A673 (cell line): ENCODE results near the gene SMAD3.

Source experiments
- EZH2 ChIP-seq: fragments of 200-600 bp; sonication (generic); IDR thresholded peaks from 2 replicates; pipeline ENCODE4 v1.6.1; 2017; ENCODE audit warnings: borderline replicate concordance, low read depth, mild to moderate bottlenecking, mixed read lengths, antibody characterized with exemption, low read length; ENCODE audit not compliant: poor library complexity, severe bottlenecking
- TF ChIP-seq, protein P1 (sequence below): fragments of 300-800, 200-600 bp; sonication (generic); conservative IDR thresholded peaks from 2 replicates; pipeline ENCODE4 v1.5.1; 2017; ENCODE audit warnings: low read depth, mild to moderate bottlenecking, antibody characterized with exemption, low read length, moderate library complexity, mixed read lengths

DNA sequence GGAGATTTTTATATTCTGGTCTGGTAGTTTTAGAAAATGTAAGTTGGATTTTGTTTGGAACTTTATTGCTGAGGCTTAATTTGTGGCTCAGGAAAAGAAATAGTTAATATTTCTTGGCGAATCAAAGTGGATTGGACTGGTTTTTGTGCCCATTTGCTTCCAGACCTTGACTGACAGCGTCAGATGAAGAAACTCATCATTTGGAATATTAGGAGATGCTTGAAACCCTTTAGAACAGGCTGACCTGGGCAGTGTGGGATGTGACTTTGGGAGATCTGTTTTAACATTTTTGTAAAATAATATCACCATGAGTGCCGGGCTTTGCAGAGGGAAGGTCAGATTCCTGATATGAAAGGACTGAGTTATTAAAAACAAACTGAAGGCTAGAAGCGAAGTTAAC lies 106.1 kb downstream of the SMAD3 start:
- TF ChIP-seq, protein P1, sequence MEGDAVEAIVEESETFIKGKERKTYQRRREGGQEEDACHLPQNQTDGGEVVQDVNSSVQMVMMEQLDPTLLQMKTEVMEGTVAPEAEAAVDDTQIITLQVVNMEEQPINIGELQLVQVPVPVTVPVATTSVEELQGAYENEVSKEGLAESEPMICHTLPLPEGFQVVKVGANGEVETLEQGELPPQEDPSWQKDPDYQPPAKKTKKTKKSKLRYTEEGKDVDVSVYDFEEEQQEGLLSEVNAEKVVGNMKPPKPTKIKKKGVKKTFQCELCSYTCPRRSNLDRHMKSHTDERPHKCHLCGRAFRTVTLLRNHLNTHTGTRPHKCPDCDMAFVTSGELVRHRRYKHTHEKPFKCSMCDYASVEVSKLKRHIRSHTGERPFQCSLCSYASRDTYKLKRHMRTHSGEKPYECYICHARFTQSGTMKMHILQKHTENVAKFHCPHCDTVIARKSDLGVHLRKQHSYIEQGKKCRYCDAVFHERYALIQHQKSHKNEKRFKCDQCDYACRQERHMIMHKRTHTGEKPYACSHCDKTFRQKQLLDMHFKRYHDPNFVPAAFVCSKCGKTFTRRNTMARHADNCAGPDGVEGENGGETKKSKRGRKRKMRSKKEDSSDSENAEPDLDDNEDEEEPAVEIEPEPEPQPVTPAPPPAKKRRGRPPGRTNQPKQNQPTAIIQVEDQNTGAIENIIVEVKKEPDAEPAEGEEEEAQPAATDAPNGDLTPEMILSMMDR = no peak
- no peak for TF ChIP-seq EZH2
